NT2/D1 (cell line): ENCODE measurements around the gene SVEP1.

ENCODE experiments used
- DNase-seq: peaks from one replicate; pipeline ENCODE4 v3.0.0-alpha.2; 2011; ENCODE audit warnings: low read depth, low spot score
- H3K27me3 ChIP-seq: 2 replicates; pipeline ENCODE4 v1.6.0; 2011; ENCODE audit warnings: mild to moderate bottlenecking; ENCODE audit not compliant: insufficient read length, insufficient read depth
- H3K36me3 ChIP-seq: 2 replicates; pipeline ENCODE4 v1.6.1; 2011; ENCODE audit warnings: mild to moderate bottlenecking, low read length, mixed read lengths; ENCODE audit not compliant: insufficient read depth, insufficient read length
- H3K4me1 ChIP-seq: 2 replicates; pipeline ENCODE4 v1.5.1; 2011; ENCODE audit not compliant: insufficient read depth, insufficient read length
- H3K4me3 ChIP-seq: 2 replicates; pipeline ENCODE4 v1.5.1; 2011; ENCODE audit warnings: low read depth; ENCODE audit not compliant: insufficient read length
- H3K9ac ChIP-seq: 2 replicates; pipeline ENCODE4 v1.6.0; 2011; ENCODE audit warnings: low read depth; ENCODE audit not compliant: insufficient read length
- H3K9me3 ChIP-seq: 2 replicates; pipeline ENCODE4 v1.5.1; 2011; ENCODE audit warnings: mild to moderate bottlenecking, low read length; ENCODE audit not compliant: insufficient read depth
- SUZ12 ChIP-seq: IDR thresholded peaks from 2 replicates; pipeline ENCODE4 v1.6.1; 2011; ENCODE audit not compliant: insufficient read length, insufficient read depth; ENCODE audit errors: extremely low read depth
- YY1 ChIP-seq: IDR thresholded peaks from 2 replicates; pipeline ENCODE4 v1.6.1; 2011; ENCODE audit not compliant: insufficient read length, insufficient read depth
- ZNF274 ChIP-seq: IDR thresholded peaks from 2 replicates; pipeline ENCODE4 v1.6.1; 2011; ENCODE audit warnings: mild to moderate bottlenecking, low read depth, low read length

The SVEP1 gene

DNA sequence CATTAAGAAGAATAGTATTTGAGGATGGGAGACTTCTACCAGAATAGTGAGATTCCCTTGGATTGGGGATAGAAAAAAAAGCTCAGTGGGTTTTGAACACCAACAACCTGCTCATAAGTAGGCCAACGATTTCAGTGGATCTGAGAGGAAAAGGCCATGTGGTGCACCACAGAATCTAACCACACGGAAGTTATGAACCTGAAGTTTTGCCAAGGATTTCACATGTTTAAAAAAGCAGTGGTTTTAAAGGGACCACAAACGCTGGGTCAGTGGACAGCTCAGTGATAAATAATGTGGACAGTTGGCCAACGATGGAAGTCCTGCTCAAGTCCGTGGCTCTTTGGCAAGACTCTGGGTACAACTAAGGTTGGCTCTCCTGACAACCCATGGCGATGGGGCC is 134.6 kb downstream of the SVEP1 start:
- Histone ChIP-seq H3K36me3 (no peaks in the 10 kb centered on the region), H3K9me3 (peaks cover 19% of the 10 kb centered on the region), H3K4me3 (no peak overlapping the region), H3K27me3 (no peaks in the 10 kb centered on the region), H3K4me1 (no peaks in the 10 kb centered on the region), H3K9ac (no peak overlapping the region)
- no peak for TF ChIP-seq ZNF274
- TF ChIP-seq YY1, result no peak
- DNase-seq, result no peak

DNA sequence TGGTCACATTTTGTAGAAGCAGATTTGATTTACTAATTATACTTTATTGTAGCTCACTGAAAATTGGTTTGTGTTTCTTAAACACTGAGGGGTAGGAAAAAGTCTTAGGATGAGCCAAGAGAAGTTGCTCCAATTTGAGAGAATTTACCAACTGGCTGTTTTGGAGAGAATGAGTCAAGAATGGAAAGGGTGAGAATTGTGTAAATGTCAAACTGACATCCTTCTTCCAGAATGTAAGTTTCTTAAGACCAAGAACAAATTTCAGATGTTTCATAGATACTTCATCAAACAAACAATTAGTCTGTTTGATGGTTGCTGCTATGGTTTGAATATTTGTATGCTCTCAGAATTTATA is 135.7 kb downstream of the SVEP1 start:
- no peak for DNase-seq
- Histone ChIP-seq H3K9me3 (peaks cover 19% of the 10 kb centered on the region), H3K36me3 (no peaks in the 10 kb centered on the region), H3K9ac (no peak overlapping the region), H3K27me3 (no peaks in the 10 kb centered on the region), H3K4me1 (no peaks in the 10 kb centered on the region), H3K4me3 (no peak overlapping the region)
- TF ChIP-seq SUZ12 (no peak), YY1 (no peak), ZNF274 (no peak)

DNA sequence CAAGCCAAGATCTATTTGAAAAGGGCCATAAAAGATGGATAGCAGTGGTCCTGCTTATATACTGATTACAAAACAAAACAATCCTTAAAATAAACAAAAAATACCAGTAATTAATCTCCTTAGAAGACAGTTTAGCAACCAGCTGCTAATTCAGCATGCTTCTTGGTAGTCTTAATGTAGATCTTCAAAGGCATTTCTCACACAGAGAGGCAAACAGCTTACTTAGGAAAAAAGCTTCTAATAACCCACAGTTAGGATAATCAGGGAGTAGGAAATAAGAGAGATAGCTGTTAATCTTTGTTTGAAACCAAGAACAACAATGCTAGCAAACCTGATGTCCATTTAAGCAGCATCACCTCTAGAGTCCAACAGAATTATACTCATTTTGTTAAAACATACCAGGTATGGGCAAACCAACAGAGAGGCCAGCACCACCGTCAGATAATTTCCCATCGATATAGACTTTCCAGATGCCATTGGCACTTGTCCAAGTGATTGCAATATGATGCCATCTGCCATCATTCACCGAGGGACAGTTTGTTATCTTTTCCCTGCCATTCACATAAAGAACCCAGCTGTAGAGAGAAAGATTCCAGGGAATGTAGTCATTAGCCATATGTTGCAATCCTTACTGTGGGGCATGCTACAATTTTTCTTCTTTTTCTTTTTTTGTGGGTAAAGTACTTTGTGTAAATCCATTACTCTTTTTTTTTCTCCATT is 136.2 kb downstream of the SVEP1 start:
- Histone ChIP-seq H3K9me3 (peaks cover 19% of the 10 kb centered on the region), H3K4me3 (no peak overlapping the region), H3K4me1 (no peaks in the 10 kb centered on the region), H3K36me3 (no peaks in the 10 kb centered on the region), H3K9ac (no peak overlapping the region), H3K27me3 (no peaks in the 10 kb centered on the region)
- no peak for DNase-seq
- TF ChIP-seq YY1, result no peak
- TF ChIP-seq SUZ12, result no peak
- no peak for TF ChIP-seq ZNF274

- no peaks in the 10 kb centered on the region for H3K27me3 ChIP-seq
- H3K4me3 ChIP-seq, result no peak overlapping the region
- no peak for TF ChIP-seq YY1
- TF ChIP-seq SUZ12, result no peak
- TF ChIP-seq ZNF274, result no peak
- no peaks in the 10 kb centered on the region for H3K4me1 ChIP-seq
- no peak overlapping the region for H3K9ac ChIP-seq
- no peak for DNase-seq
- peaks cover 2% of the 10 kb centered on the region for H3K9me3 ChIP-seq
- H3K36me3 ChIP-seq, result no peaks in the 10 kb centered on the region
These were observed 138.7 kb downstream of the SVEP1 start for GRCh38 chr9:110440796-110441195.

DNA sequence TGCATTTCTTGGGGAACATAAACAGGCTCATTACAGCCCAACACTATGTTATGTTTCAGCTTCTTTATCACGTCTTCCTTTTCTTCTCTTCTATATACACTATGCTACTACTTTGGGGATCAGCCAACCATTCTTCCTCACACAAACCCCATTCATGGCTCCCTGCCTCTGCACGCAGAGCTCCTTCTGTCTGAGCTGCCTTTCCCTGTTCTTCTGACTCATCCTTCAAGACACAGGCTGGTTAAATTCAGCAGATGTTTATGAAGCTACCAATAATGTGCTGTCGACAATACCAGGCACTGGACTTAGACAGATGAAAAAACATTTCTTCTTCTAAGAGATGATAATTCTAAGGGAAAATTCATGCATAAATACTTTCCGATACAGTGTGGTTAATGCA is 139.4 kb downstream of the SVEP1 start:
- Histone ChIP-seq H3K36me3 (no peaks in the 10 kb centered on the region), H3K4me1 (no peaks in the 10 kb centered on the region), H3K27me3 (no peaks in the 10 kb centered on the region), H3K9ac (no peak overlapping the region), H3K9me3 (no peaks in the 10 kb centered on the region), H3K4me3 (no peak overlapping the region)
- no peak for DNase-seq
- TF ChIP-seq YY1, result no peak

DNA sequence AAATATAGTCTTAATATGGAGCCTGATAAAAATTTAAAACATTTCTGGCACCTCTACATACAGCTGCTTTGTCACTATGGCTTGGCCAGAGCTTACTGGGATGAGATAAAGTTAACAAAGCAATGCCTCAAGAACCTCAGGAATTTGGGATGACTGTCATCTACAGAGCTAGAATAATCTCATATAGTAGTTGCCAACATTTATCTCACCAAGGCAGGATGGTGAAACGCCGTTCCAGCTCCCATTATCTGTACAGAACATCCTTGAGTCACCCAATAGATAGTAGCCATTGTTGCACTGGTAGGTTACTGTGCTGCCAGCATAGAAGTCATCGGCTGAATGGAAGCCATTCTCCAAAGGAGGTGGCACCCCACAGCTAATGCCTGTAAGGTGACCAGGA is 147.3 kb downstream of the SVEP1 start:
- H3K4me1 ChIP-seq, result no peaks in the 10 kb centered on the region
- H3K9me3 ChIP-seq, result no peaks in the 10 kb centered on the region
- H3K9ac ChIP-seq, result no peak overlapping the region
- DNase-seq, result no peak
- H3K4me3 ChIP-seq, result no peak overlapping the region
- no peaks in the 10 kb centered on the region for H3K36me3 ChIP-seq
- no peaks in the 10 kb centered on the region for H3K27me3 ChIP-seq
- TF ChIP-seq YY1, result no peak
- TF ChIP-seq ZNF274, result no peak
- no peak for TF ChIP-seq SUZ12

GRCh38 chr9:110429453-110429852 is 150.1 kb downstream of the SVEP1 start:
- Histone ChIP-seq H3K36me3 (no peaks in the 10 kb centered on the region), H3K4me3 (no peak overlapping the region), H3K27me3 (no peaks in the 10 kb centered on the region)

More at GRCh38 chr9:110429453-110429852, 150.1 kb downstream of the SVEP1 start:
- H3K4me1 ChIP-seq, result no peaks in the 10 kb centered on the region
- DNase-seq, result no peak
- TF ChIP-seq SUZ12 (no peak), ZNF274 (no peak), YY1 (no peak)
- H3K9ac ChIP-seq, result no peak overlapping the region
- no peaks in the 10 kb centered on the region for H3K9me3 ChIP-seq
